Epithelial cell of proximal tubule (primary cell): ENCODE data around the gene DDIT4. TPM values are rescaled to one million over a fixed set of nuclear protein-coding genes. Genes with fewer than 3 reads are reported as not detected.

Experiments
- DNase-seq: peaks from one replicate; pipeline ENCODE4 v3.0.0-alpha.2; 2011; ENCODE audit warnings: low read depth
- H3K4me3 ChIP-seq: 2 replicates; pipeline ENCODE4 v1.5.1; 2011; ENCODE audit warnings: low read depth, mild to moderate bottlenecking, low read length
- CTCF ChIP-seq: conservative IDR thresholded peaks from 2 replicates; pipeline ENCODE4 v1.5.1; 2012; ENCODE audit warnings: low read depth, mild to moderate bottlenecking, low read length
- total RNA-seq: library from RNA; depleted of rRNA; stranded (reverse); fragments of >200 nt; gene quantifications from 2 replicates; pipeline ENCODE4 v1.2.3, GENCODE V29; 2015

The DDIT4 gene
- total RNA-seq, 1 donor from 2014 or later: 122 TPM

- no peak overlapping the region for H3K4me3 ChIP-seq
- no peak for DNase-seq
- TF ChIP-seq CTCF: no peak
These were observed 39.1 kb upstream of the DDIT4 start for GRCh38 chr10:72234560-72235095.

GRCh38 chr10:72235544-72236279 lies 38.0 kb upstream of the DDIT4 start:
- TF ChIP-seq CTCF: no peak
- no peak overlapping the region for H3K4me3 ChIP-seq
- DNase-seq: no peak

GRCh38 chr10:72238392-72239175 lies 35.1 kb upstream of the DDIT4 start:
- no peak for TF ChIP-seq CTCF
- H3K4me3 ChIP-seq: no peak overlapping the region
- DNase-seq: no peak

GRCh38 chr10:72239409-72239808 lies 34.3 kb upstream of the DDIT4 start:
- no peak for TF ChIP-seq CTCF
- no peak overlapping the region for H3K4me3 ChIP-seq
- DNase-seq: no peak

GRCh38 chr10:72240371-72240770 lies 33.4 kb upstream of the DDIT4 start:
- no peak overlapping the region for H3K4me3 ChIP-seq
- DNase-seq: no peak
- no peak for TF ChIP-seq CTCF

- H3K4me3 ChIP-seq: no peak overlapping the region
- DNase-seq: no peak
- no peak for TF ChIP-seq CTCF
These were observed 32.0 kb upstream of the DDIT4 start for GRCh38 chr10:72241691-72242252.
